RWPE1 (cell line): ENCODE measurements around the gene C12orf76.
A peak's percentile ranks its signal among the peaks of the same experiment; 100 is the strongest.

Source experiments
- CTCF ChIA-PET: fragments of 350-600 bp; sonication (Branson Sonifier 250); formaldehyde crosslinking; extraction: SDS; loops from one replicate; lab custom pipeline; 2021; lab: Yijun Ruan, JAX
- POLR2A ChIA-PET: fragments of 400-600 bp; formaldehyde crosslinking; extraction: SDS; loops from one replicate; lab custom pipeline; 2020; ENCODE audit warnings: antibody characterized with exemption; ENCODE audit not compliant: low non-redundant PET; lab: Yijun Ruan, JAX
- DNase-seq: peaks from one replicate; pipeline ENCODE4 v3.0.0; 2012; ENCODE audit warnings: low spot score
- H3K27ac ChIP-seq: fragments of 450-650 bp; 2 replicates; pipeline ENCODE4 v1.5.1; 2017
- TF ChIP-seq, protein P1 (sequence below): fragments of 450-650 bp; conservative IDR thresholded peaks from 2 replicates; pipeline ENCODE4 v1.5.1; 2017; ENCODE audit warnings: low read depth, mild to moderate bottlenecking

Gene C12orf76

GRCh38 chr12:109995686-109996482 lies 52.4 kb downstream of the C12orf76 start, which contains the start of gene GIT2:
Gene GIT2 (minus strand): TSS chr12:109996368. CDS start chr12:109996224, 144 bp downstream.
- TF ChIP-seq, protein P1, sequence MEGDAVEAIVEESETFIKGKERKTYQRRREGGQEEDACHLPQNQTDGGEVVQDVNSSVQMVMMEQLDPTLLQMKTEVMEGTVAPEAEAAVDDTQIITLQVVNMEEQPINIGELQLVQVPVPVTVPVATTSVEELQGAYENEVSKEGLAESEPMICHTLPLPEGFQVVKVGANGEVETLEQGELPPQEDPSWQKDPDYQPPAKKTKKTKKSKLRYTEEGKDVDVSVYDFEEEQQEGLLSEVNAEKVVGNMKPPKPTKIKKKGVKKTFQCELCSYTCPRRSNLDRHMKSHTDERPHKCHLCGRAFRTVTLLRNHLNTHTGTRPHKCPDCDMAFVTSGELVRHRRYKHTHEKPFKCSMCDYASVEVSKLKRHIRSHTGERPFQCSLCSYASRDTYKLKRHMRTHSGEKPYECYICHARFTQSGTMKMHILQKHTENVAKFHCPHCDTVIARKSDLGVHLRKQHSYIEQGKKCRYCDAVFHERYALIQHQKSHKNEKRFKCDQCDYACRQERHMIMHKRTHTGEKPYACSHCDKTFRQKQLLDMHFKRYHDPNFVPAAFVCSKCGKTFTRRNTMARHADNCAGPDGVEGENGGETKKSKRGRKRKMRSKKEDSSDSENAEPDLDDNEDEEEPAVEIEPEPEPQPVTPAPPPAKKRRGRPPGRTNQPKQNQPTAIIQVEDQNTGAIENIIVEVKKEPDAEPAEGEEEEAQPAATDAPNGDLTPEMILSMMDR, result no peak
- peak; percentile 85 for DNase-seq
- peak within 1 kb of the TSS; percentile 75 for H3K27ac ChIP-seq
- POLR2A ChIA-PET, result no interaction called here
- CTCF ChIA-PET, result interaction anchor here (0.7 kb wide), 1 partner anchor 284 kb away, joined by 3 read pairs; no protein-coding TSS in a partner anchor

DNA sequence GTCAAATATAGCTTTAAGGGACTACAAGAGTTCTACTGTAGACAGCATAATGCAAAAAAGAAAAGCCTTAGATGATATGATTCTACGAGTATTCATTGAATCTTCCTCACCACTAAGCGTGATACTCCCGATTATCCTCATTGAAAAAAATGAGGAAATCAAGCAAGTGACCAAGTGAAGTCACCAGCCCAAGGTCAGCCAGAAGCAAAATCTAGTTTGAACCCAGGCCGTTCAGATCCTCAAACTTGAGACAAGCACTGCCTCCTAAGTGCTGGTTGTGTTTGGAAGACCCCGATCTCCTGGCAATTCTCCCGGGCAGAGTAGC lies 53.0 kb downstream of the C12orf76 start:
- H3K27ac ChIP-seq, result peak overlapping the region; percentile 75
- TF ChIP-seq, protein P1, result no peak
- ChIA-PET CTCF (interaction anchor here (0.7 kb wide), 1 partner anchor 283 kb away, joined by 3 read pairs; no protein-coding TSS in a partner anchor), POLR2A (no interaction called here)
- no peak for DNase-seq

DNA sequence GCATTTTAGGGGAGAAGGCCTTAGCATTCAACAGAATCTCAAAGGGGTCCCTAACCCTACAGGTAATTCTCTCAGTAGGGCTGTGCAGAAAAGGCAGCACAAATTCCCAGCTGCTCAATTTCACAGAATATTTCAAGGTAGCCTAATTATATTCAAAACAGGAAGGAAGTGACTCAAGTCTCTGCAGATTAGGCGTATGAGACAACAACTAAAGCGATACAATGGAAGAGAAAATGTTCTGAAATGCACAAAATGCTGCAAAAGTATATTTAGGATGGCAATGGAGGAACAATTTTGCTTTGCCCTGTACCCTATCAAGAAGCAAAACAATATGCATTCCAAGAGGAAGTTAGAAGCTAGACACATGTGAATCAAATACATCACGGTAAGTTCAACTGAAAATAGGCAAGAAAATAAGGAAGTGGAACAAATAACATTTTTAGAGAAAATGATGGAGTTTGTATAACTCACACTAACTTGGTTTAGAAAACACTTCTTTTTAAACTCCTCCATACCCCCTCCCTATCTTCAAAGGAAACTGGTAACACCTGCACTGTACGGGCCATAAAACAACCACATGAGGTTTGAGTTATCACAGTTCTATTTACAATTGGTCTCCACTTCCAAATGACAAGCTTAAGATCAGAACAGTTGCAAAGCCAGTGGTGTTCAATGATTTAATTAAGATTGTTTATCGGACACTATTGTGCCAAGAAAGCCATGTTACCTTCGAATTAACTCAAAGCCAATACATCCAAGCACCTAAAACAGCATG lies 53.7 kb downstream of the C12orf76 start:
- TF ChIP-seq, protein P1, result no peak
- no peak for DNase-seq
- ChIA-PET POLR2A (no interaction called here), CTCF (interaction anchor here (0.5 kb wide), 1 partner anchor 19 kb away, joined by 3 read pairs; no protein-coding TSS in a partner anchor)
- H3K27ac ChIP-seq, result no peak overlapping the region

GRCh38 chr12:109993091-109993490 lies 55.2 kb downstream of the C12orf76 start:
- DNase-seq, result no peak
- no peak overlapping the region for H3K27ac ChIP-seq
- TF ChIP-seq, protein P1, result no peak
- ChIA-PET CTCF (no interaction called here), POLR2A (no interaction called here)

- TF ChIP-seq, protein P1, result no peak
- H3K27ac ChIP-seq, result no peak overlapping the region
- ChIA-PET CTCF (interaction anchor here (0.7 to 1.1 kb wide), 2 partner anchors 11 to 20 kb away, joined by 4 to 9 read pairs; no protein-coding TSS in a partner anchor), POLR2A (interaction anchor here (0.7 kb wide), 1 partner anchor 33 kb away, joined by 3 read pairs; no protein-coding TSS in a partner anchor)
- no peak for DNase-seq
Observed at GRCh38 chr12:109991586-109991985, 56.7 kb downstream of the C12orf76 start.
